GM20431 (cell line): ENCODE data around the gene VIPR2.
"Not testable (repeated sequence)": the region's sequence is repeated elsewhere in the genome, so short reads cannot be mapped to it uniquely, and the experiment has no call there.

Experiments used
- in situ Hi-C: fragments of 300-500 bp; cut with MseI, MboI; formaldehyde crosslinking; loops from one replicate; pipeline ENCODE4 v1.15.0; 2020; ENCODE audit warnings: low sequenced_read_pairs; ENCODE audit not compliant: unreplicated experiment

The VIPR2 gene

GRCh38 chr7:159140170-159140910 is 4.3 kb downstream of the VIPR2 start:
- in situ Hi-C loops, result no loop called here

- in situ Hi-C loops, result no loop called here
Measured at GRCh38 chr7:159139639-159140038, 5.0 kb downstream of the VIPR2 start.

- in situ Hi-C loops, result no loop called here
Measured at GRCh38 chr7:159139202-159139601, 5.5 kb downstream of the VIPR2 start.

- in situ Hi-C loops, result no loop called here
Measured at GRCh38 chr7:159138508-159138907, 6.2 kb downstream of the VIPR2 start.

GRCh38 chr7:159137906-159138305 is 6.8 kb downstream of the VIPR2 start:
- in situ Hi-C loops, result no loop called here

- in situ Hi-C loops, result no loop called here
Measured at GRCh38 chr7:159136846-159137245, 7.8 kb downstream of the VIPR2 start.

- in situ Hi-C loops, result no loop called here
Measured at GRCh38 chr7:159136442-159136841, 8.2 kb downstream of the VIPR2 start.

- in situ Hi-C loops, result no loop called here
Measured at GRCh38 chr7:159136013-159136412, 8.7 kb downstream of the VIPR2 start.

- in situ Hi-C loops, result not testable (repeated sequence)
Measured at GRCh38 chr7:159132670-159133443, 11.8 kb downstream of the VIPR2 start.

GRCh38 chr7:159130820-159131219 is 13.8 kb downstream of the VIPR2 start:
- in situ Hi-C loops, result no loop called here

GRCh38 chr7:159130199-159130775 is 14.4 kb downstream of the VIPR2 start:
- in situ Hi-C loops, result no loop called here

- in situ Hi-C loops, result no loop called here
Measured at GRCh38 chr7:159128767-159129166, 15.9 kb downstream of the VIPR2 start.

GRCh38 chr7:159127691-159128642 is 16.7 kb downstream of the VIPR2 start:
- in situ Hi-C loops, result no loop called here

GRCh38 chr7:159126311-159127260 is 18.1 kb downstream of the VIPR2 start:
- in situ Hi-C loops, result no loop called here

GRCh38 chr7:159125955-159126270 is 18.8 kb downstream of the VIPR2 start:
- in situ Hi-C loops, result no loop called here

GRCh38 chr7:159125104-159125954 is 19.3 kb downstream of the VIPR2 start:
- in situ Hi-C loops, result no loop called here

- in situ Hi-C loops, result not testable (repeated sequence)
Measured at GRCh38 chr7:159123793-159124192, 20.9 kb downstream of the VIPR2 start.

- in situ Hi-C loops, result not testable (repeated sequence)
Measured at GRCh38 chr7:159123294-159123693, 21.4 kb downstream of the VIPR2 start.
